HEK293 (cell line): ENCODE data around the gene B4GAT1.

ENCODE experiments used
- CTCF ChIA-PET: fragments of 350-600 bp; formaldehyde crosslinking; extraction: SDS; loops from one replicate; lab custom pipeline; 2021; ENCODE audit warnings: antibody characterized with exemption; lab: Yijun Ruan, JAX
- POLR2A ChIA-PET: fragments of 300-600 bp; formaldehyde crosslinking; extraction: SDS; loops from one replicate; lab custom pipeline; 2020; ENCODE audit warnings: antibody characterized with exemption, inconsistent platforms; lab: Yijun Ruan, JAX
- H3K27ac ChIP-seq: fragments of 200-500 bp; sonication (Bioruptor generic); 2 replicates; pipeline ENCODE4 v1.5.1; 2014; ENCODE audit warnings: low read depth, low read length, control low read depth, inconsistent platforms; ENCODE audit errors: extremely low read depth
- H3K36me3 ChIP-seq, 2 experiments: fragments of 200-500 bp in 1 of 2; sonication (Bioruptor generic) in 1 of 2; 1 replicate in 1 of 2; 2 replicates in 1 of 2; pipeline ENCODE4 v1.5.1; 2014 to 2017; ENCODE audit warnings: inconsistent platforms in 2 of 2, low read length in 2 of 2; ENCODE audit not compliant: control insufficient read depth in 2 of 2, insufficient read depth in 1 of 2
- H3K4me1 ChIP-seq: fragments of 200-500 bp; sonication (Bioruptor generic); 2 replicates; pipeline ENCODE4 v1.5.1; 2014; ENCODE audit warnings: mild to moderate bottlenecking, low read length, inconsistent platforms; ENCODE audit not compliant: control insufficient read depth, insufficient read depth
- H3K4me3 ChIP-seq: 2 replicates; pipeline ENCODE4 v1.5.1; 2011; ENCODE audit warnings: low read depth, mild to moderate bottlenecking, control low read depth, low read length, moderate library complexity
- H3K9me3 ChIP-seq: fragments of 200-500 bp; sonication (Bioruptor generic); 2 replicates; pipeline ENCODE4 v1.5.1; 2014; ENCODE audit warnings: low read depth, low read length, inconsistent platforms; ENCODE audit not compliant: control insufficient read depth, insufficient read depth
- ELK4 ChIP-seq: IDR thresholded peaks from 2 replicates; pipeline ENCODE4 v1.6.1; 2011; ENCODE audit warnings: mild to moderate bottlenecking, low read depth, low read length, borderline replicate concordance
- PRDM6 ChIP-seq: fragments of 450-650 bp; formaldehyde crosslinking; IDR thresholded peaks from 2 replicates; pipeline ENCODE4 v1.5.1; 2017; ENCODE audit warnings: missing biosample characterization, missing genetic modification characterization
- SCRT2 ChIP-seq: fragments of 450-650 bp; formaldehyde crosslinking; IDR thresholded peaks from 2 replicates; pipeline ENCODE4 v1.5.1; 2016; ENCODE audit warnings: missing biosample characterization, missing genetic modification characterization
- WT1 ChIP-seq: fragments of 450-650 bp; formaldehyde crosslinking; IDR thresholded peaks from 2 replicates; pipeline ENCODE4 v1.5.1; 2016; ENCODE audit warnings: missing biosample characterization, missing genetic modification characterization
- YY1 ChIP-seq: fragments of 450-650 bp; formaldehyde crosslinking; IDR thresholded peaks from 2 replicates; pipeline ENCODE4 v1.5.1; 2018; ENCODE audit warnings: missing biosample characterization, missing genetic modification characterization
- ZBTB21 ChIP-seq: fragments of 450-650 bp; formaldehyde crosslinking; IDR thresholded peaks from 2 replicates; pipeline ENCODE4 v1.5.1; 2017; ENCODE audit warnings: missing biosample characterization, missing genetic modification characterization
- ZBTB44 ChIP-seq: fragments of 450-650 bp; IDR thresholded peaks from 2 replicates; pipeline ENCODE4 v1.5.1; 2018; ENCODE audit warnings: missing biosample characterization, mild to moderate bottlenecking, missing genetic modification characterization
- ZFHX2 ChIP-seq: fragments of 450-650 bp; formaldehyde crosslinking; conservative IDR thresholded peaks from 2 replicates; pipeline ENCODE4 v1.5.1; 2016; ENCODE audit warnings: missing biosample characterization, missing genetic modification characterization
- ZNF10 ChIP-seq: fragments of 450-650 bp; formaldehyde crosslinking; IDR thresholded peaks from 2 replicates; pipeline ENCODE4 v1.5.1; 2017; ENCODE audit warnings: missing biosample characterization, missing genetic modification characterization
- ZNF132 ChIP-seq: fragments of 450-650 bp; formaldehyde crosslinking; IDR thresholded peaks from 2 replicates; pipeline ENCODE4 v1.5.1; 2017; ENCODE audit warnings: missing biosample characterization, missing genetic modification characterization, borderline replicate concordance
- ZNF140 ChIP-seq: fragments of 450-650 bp; formaldehyde crosslinking; IDR thresholded peaks from 2 replicates; pipeline ENCODE4 v1.5.1; 2016; ENCODE audit warnings: missing biosample characterization, missing genetic modification characterization
- ZNF148 ChIP-seq: fragments of 450-650 bp; formaldehyde crosslinking; IDR thresholded peaks from 2 replicates; pipeline ENCODE4 v1.5.0; 2017; ENCODE audit warnings: missing biosample characterization, missing genetic modification characterization, borderline replicate concordance
- ZNF174 ChIP-seq: fragments of 450-650 bp; formaldehyde crosslinking; IDR thresholded peaks from 2 replicates; pipeline ENCODE4 v1.5.0; 2017; ENCODE audit warnings: missing biosample characterization, mild to moderate bottlenecking, missing genetic modification characterization
- ZNF202 ChIP-seq: fragments of 450-650 bp; formaldehyde crosslinking; IDR thresholded peaks from 2 replicates; pipeline ENCODE4 v1.5.1; 2016; ENCODE audit warnings: missing biosample characterization, missing genetic modification characterization, borderline replicate concordance
- ZNF280D ChIP-seq: fragments of 450-650 bp; formaldehyde crosslinking; IDR thresholded peaks from 2 replicates; pipeline ENCODE4 v1.5.1; 2016; ENCODE audit warnings: missing biosample characterization, missing genetic modification characterization
- ZNF423 ChIP-seq: fragments of 450-650 bp; formaldehyde crosslinking; IDR thresholded peaks from 2 replicates; pipeline ENCODE4 v1.5.1; 2016; ENCODE audit warnings: missing biosample characterization, missing genetic modification characterization
- ZNF514 ChIP-seq: fragments of 450-650 bp; formaldehyde crosslinking; IDR thresholded peaks from 2 replicates; pipeline ENCODE4 v1.5.1; 2016; ENCODE audit warnings: missing biosample characterization, missing genetic modification characterization
- ZNF560 ChIP-seq: fragments of 450-650 bp; formaldehyde crosslinking; IDR thresholded peaks from 2 replicates; pipeline ENCODE4 v1.5.1; 2017; ENCODE audit warnings: missing biosample characterization, missing genetic modification characterization, borderline replicate concordance

Gene B4GAT1

GRCh38 chr11:66369073-66369894 is 21.9 kb upstream of the B4GAT1 start:
- peaks cover 0 to 44% of the 10 kb centered on the region in 2 experiments; a peak in 1 of 3 replicates for H3K36me3 ChIP-seq
- TF ChIP-seq ZBTB44 (no peak), ZNF560 (tag by site-specific recombination) (no peak), YY1 (tag by site-specific recombination) (no peak), PRDM6 (no peak), WT1 (tag by site-specific recombination) (no peak), ZNF140 (no peak), ZNF174 (tag by site-specific recombination) (no peak), ZNF132 (tag by site-specific recombination) (no peak), ZNF202 (tag by site-specific recombination) (no peak), ZNF10 (tag by site-specific recombination) (no peak), ZNF423 (no peak), ELK4 (no peak), ZFHX2 (tag by site-specific recombination) (no peak), ZBTB21 (tag by site-specific recombination) (no peak), ZNF514 (tag by site-specific recombination) (no peak), SCRT2 (no peak), ZNF148 (tag by site-specific recombination) (no peak), ZNF280D (tag by site-specific recombination) (no peak)
- CTCF ChIA-PET: interaction anchor here (1.0 to 6.5 kb wide), 4 partner anchors 17 to 58 kb away, joined by 3 to 41 read pairs (median 10); no protein-coding TSS in a partner anchor
- no peak overlapping the region for H3K27ac ChIP-seq
- H3K4me1 ChIP-seq: no peaks in the 10 kb centered on the region
- POLR2A ChIA-PET: interaction anchor here (0.7 to 1.0 kb wide), 2 partner anchors 21 to 27 kb away, joined by 3 read pairs; no protein-coding TSS in a partner anchor
- H3K4me3 ChIP-seq: no peak overlapping the region
- H3K9me3 ChIP-seq: no peaks in the 10 kb centered on the region
